ENCODE data around the gene RHOH. TPM values are rescaled to one million over a fixed set of nuclear protein-coding genes. Genes with fewer than 3 reads are reported as not detected.

The RHOH gene
- total and polyA plus RNA-seq, 2 of the 13 experiments (the other 11 are each of a cell fraction or from before 2014, with no cell fraction given), result 0.57 TPM; not detected in 1

- CTCF ChIA-PET (ENCODE audit: low intra/inter-chr PET ratio, low total read pairs), result no interaction called here
Measured at GRCh38 chr4:40176602-40177001, 20.2 kb upstream of the RHOH start.

More at GRCh38 chr4:40176602-40177001, 20.2 kb upstream of the RHOH start:
- no peak overlapping the region for H3K4me2 ChIP-seq (ENCODE audit: low read depth, low read length)
- H3K4me3 ChIP-seq (replicated peaks in 1 of 3; ENCODE audit: insufficient read depth in 1 of 3, low read depth in 2 of 3, low read length in 3 of 3), result no peak overlapping the region
- no peaks in the 10 kb centered on the region; a peak in 1 of 5 replicates for H3K27me3 ChIP-seq (ENCODE audit: control insufficient read depth in 1 of 2, insufficient read depth in 2 of 2, low read length in 2 of 2)
- ATAC-seq (peak; percentile 52; the same call in 2 of the 3 replicates), DNase-seq (ENCODE audit: low spot score) (no peak), FAIRE-seq (no peak)
- H3K79me2 ChIP-seq (ENCODE audit: insufficient read depth, low read length), result no peaks in the 10 kb centered on the region
- H4K20me1 ChIP-seq (ENCODE audit: insufficient read depth, low read length), result no peaks in the 10 kb centered on the region
- no peak overlapping the region for H3K27ac ChIP-seq (ENCODE audit: extremely low read length, insufficient read depth, low read length)
- TF ChIP-seq ZBTB46 (CRISPR knock-in tag; IDR thresholded peaks at IDR 0.05; ENCODE audit: borderline replicate concordance) (no peak), SMAD1 (CRISPR knock-in tag; IDR thresholded peaks at IDR 0.05; ENCODE audit: borderline replicate concordance, low read depth) (no peak), DRAP1 (CRISPR knock-in tag; IDR thresholded peaks at IDR 0.05) (no peak), TBL1XR1 (IDR thresholded peaks at IDR 0.05; ENCODE audit: borderline replicate concordance, low read length, partially characterized antibody) (no peak), ZNF282 (IDR thresholded peaks at IDR 0.05; ENCODE audit: partially characterized antibody) (no peak), ZBTB3 (CRISPR knock-in tag; IDR thresholded peaks at IDR 0.05; ENCODE audit: borderline replicate concordance, low read depth) (no peak), AKNA (CRISPR knock-in tag; IDR thresholded peaks at IDR 0.05; ENCODE audit: borderline replicate concordance) (no peak), FOXM1 (CRISPR knock-in tag; IDR thresholded peaks at IDR 0.05) (no peak), ZNF891 (CRISPR knock-in tag; IDR thresholded peaks at IDR 0.05) (no peak), ZNF703 (CRISPR knock-in tag; IDR thresholded peaks at IDR 0.05; ENCODE audit: borderline replicate concordance) (no peak), XBP1 (CRISPR knock-in tag; IDR thresholded peaks at IDR 0.05) (no peak), HOXA5 (CRISPR knock-in tag; IDR thresholded peaks at IDR 0.05) (no peak)
- 42% methylated on average over 6 of the region's 10 CpGs for WGBS (ENCODE audit: low lambda C conversion rate)
- no peak overlapping the region for H3K9ac ChIP-seq (ENCODE audit: insufficient read depth, low read depth, low read length)
- POLR2A ChIA-PET, result no interaction called here
- intact Hi-C loops (cut with micrococcal nuclease; ENCODE audit: unreplicated experiment) (no loop called here), in situ Hi-C loops (cut with HindIII; ENCODE audit: extremely low pct_ligation_motif_present, low pct_unique_long_range_greater_than_20kb) (no loop called here)
- no peaks in the 10 kb centered on the region for H3K4me1 ChIP-seq (ENCODE audit: insufficient read depth, low read length)
- no TSS peak for BruUV-seq (replicated peaks)
- H2AFZ ChIP-seq (ENCODE audit: low read length), result no peak overlapping the region
- no peaks in the 10 kb centered on the region for H3K9me3 ChIP-seq (ENCODE audit: low read length)
- no peaks in the 10 kb centered on the region for H3K36me3 ChIP-seq (replicated peaks in 1 of 2; ENCODE audit: control insufficient read depth in 1 of 2, insufficient read depth in 2 of 2, low read length in 2 of 2)

Measured in HepG2 (cell line).